Measurements from ENCODE around the gene CDH4.

DNA sequence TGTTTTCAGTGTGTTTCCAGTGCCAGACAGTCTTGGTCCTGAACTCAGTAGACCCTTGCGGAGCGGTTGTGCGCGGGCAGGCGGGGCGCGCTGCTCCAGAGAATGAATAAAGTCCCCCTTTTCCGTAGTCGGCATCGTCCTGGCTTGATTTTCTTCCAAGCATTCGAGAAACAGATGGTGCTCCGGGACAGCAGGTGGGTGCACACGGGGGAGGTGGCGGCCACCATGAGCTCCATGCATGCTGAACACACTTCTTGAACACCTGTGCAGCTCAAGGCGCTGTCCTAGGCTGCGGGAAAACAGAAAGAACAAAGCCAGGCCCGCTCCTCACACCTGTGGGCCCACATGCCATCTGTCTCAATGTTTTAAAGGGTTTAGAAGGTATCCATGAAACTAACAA lies 688.4 kb downstream of the CDH4 start:
- TF ChIP-seq TAF1 (IDR thresholded peaks at IDR 0.05; ENCODE audit: borderline replicate concordance, insufficient read depth, low read length) (no peak), FOXP2 (optimal IDR thresholded peaks at IDR 0.05; ENCODE audit: borderline replicate concordance, extremely low read depth, extremely low read length, insufficient read depth) (no peak), POLR2AphosphoS5 (IDR thresholded peaks at IDR 0.05; ENCODE audit: low read depth, low read length) (no peak), SIN3A (IDR thresholded peaks at IDR 0.05; ENCODE audit: borderline replicate concordance, insufficient read depth, low read length) (no peak)
- TF ChIP-seq, protein P1, sequence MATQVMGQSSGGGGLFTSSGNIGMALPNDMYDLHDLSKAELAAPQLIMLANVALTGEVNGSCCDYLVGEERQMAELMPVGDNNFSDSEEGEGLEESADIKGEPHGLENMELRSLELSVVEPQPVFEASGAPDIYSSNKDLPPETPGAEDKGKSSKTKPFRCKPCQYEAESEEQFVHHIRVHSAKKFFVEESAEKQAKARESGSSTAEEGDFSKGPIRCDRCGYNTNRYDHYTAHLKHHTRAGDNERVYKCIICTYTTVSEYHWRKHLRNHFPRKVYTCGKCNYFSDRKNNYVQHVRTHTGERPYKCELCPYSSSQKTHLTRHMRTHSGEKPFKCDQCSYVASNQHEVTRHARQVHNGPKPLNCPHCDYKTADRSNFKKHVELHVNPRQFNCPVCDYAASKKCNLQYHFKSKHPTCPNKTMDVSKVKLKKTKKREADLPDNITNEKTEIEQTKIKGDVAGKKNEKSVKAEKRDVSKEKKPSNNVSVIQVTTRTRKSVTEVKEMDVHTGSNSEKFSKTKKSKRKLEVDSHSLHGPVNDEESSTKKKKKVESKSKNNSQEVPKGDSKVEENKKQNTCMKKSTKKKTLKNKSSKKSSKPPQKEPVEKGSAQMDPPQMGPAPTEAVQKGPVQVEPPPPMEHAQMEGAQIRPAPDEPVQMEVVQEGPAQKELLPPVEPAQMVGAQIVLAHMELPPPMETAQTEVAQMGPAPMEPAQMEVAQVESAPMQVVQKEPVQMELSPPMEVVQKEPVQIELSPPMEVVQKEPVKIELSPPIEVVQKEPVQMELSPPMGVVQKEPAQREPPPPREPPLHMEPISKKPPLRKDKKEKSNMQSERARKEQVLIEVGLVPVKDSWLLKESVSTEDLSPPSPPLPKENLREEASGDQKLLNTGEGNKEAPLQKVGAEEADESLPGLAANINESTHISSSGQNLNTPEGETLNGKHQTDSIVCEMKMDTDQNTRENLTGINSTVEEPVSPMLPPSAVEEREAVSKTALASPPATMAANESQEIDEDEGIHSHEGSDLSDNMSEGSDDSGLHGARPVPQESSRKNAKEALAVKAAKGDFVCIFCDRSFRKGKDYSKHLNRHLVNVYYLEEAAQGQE (IDR thresholded peaks at IDR 0.05; ENCODE audit: insufficient read depth in 1 of 2, low read depth in 2 of 2, low read length in 2 of 2) = no peak

All from PFSK-1 (cell line).